ENCODE data around the gene ZNG1B.
"Not testable (repeated sequence)": the region's sequence is repeated elsewhere in the genome, so short reads cannot be mapped to it uniquely, and the experiment has no call there.

The ZNG1B gene

DNA sequence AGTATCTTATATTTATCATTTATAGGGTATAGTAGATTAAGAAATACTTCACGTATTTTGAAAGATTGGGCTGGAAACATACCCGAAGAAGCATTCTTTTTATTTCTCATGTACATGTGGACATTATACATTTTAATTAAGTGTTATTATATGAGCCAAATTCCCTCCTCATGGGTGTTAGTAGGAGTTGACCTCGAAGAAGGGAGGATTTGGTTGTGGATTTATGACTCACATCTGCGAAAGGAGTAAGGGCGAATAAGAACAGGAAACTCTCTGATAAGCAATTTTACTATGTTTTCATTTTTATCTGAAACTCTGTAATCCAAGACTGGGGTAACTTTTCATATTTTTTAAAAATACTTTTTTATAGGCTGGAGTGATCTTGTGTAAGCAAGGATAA is 84.0 kb downstream of the ZNG1B start:
- not testable (repeated sequence) for H3K27me3 ChIP-seq (ENCODE audit: control insufficient read depth in 5 of 5, insufficient read depth in 4 of 5, low read length in 5 of 5); H3K27ac ChIP-seq (ENCODE audit: low read depth, low read length); H3K9me3 ChIP-seq (ENCODE audit: control insufficient read depth in 5 of 5, low read length in 5 of 5)

DNA sequence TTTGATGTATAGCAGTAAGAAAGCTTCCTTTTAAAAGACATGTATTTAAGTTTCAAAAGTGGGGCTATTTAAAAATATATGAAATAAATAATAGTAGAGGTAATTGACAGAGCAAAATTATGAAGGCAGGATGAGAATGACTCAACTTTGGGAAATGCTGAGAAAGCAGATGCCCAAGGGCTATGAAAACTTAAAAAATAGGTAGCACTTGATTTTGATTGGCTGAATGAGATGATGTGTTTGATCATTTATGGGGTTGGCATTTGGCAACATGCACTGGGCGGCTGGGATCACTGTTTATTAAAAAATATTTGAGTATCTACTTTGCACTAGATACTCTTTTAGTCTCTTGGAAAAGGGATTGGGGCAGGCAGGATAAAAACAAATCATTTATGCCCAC is 87.5 kb downstream of the ZNG1B start:
- not testable (repeated sequence) for H3K27ac ChIP-seq (ENCODE audit: low read depth, low read length); H3K9me3 ChIP-seq (ENCODE audit: control insufficient read depth in 5 of 5, low read length in 5 of 5); H3K36me3 ChIP-seq (ENCODE audit: control insufficient read depth in 5 of 5, insufficient read depth in 5 of 5, low read length in 5 of 5); H3K4me1 ChIP-seq (ENCODE audit: control insufficient read depth in 5 of 5, insufficient read depth in 5 of 5, low read length in 5 of 5); H3K27me3 ChIP-seq (ENCODE audit: control insufficient read depth in 5 of 5, insufficient read depth in 4 of 5, low read length in 5 of 5); H3K4me3 ChIP-seq (ENCODE audit: low read depth in 1 of 5, low read length in 5 of 5); H3K9ac ChIP-seq (ENCODE audit: low read length in 5 of 5)

More for the DNA sequence above, 84.0 kb downstream of the ZNG1B start:
- H3K4me1 ChIP-seq (ENCODE audit: control insufficient read depth in 5 of 5, insufficient read depth in 5 of 5, low read length in 5 of 5); H3K36me3 ChIP-seq (ENCODE audit: control insufficient read depth in 5 of 5, insufficient read depth in 5 of 5, low read length in 5 of 5); H3K4me3 ChIP-seq (ENCODE audit: low read depth in 1 of 5, low read length in 5 of 5); H3K9ac ChIP-seq (ENCODE audit: low read length in 5 of 5): not testable (repeated sequence)

DNA sequence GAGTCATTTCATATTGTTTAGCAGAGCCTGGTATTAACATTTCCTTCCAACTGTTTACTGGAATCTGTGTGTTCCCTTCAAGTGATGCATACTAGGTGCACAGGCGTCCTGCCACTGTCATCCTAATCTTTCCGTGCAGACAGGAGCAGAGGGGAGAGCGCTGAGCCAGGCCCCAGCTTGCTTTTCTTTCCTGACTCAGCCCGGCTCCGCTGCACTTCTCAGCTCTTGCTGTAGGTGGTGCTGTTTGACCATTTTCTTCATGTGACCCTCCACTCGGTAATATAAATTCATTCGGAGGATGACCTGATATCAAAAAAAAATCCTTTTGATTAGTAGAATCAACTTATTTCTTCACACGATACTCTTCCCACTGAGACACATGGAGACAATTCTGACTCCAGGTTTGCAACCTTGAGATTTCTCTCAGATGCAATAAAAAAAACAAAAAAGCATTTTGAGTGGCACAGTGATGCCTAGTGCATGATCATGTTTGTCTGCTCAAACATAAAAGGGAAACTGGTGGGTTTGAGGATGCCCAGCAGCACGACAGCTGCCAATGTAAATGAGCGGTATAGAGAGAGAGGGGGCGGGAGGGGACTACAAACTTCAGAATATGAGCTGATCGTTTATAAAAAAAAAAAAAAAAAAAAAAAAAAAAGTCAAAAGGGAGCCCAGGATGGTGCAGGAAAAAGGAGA is 90.0 kb downstream of the ZNG1B start:
- not testable (repeated sequence) for H3K9me3 ChIP-seq (ENCODE audit: control insufficient read depth in 5 of 5, low read length in 5 of 5); H3K4me3 ChIP-seq (ENCODE audit: low read depth in 1 of 5, low read length in 5 of 5); H3K9ac ChIP-seq (ENCODE audit: low read length in 5 of 5); H3K36me3 ChIP-seq (ENCODE audit: control insufficient read depth in 5 of 5, insufficient read depth in 5 of 5, low read length in 5 of 5); H3K4me1 ChIP-seq (ENCODE audit: control insufficient read depth in 5 of 5, insufficient read depth in 5 of 5, low read length in 5 of 5); H3K27me3 ChIP-seq (ENCODE audit: control insufficient read depth in 5 of 5, insufficient read depth in 4 of 5, low read length in 5 of 5); H3K27ac ChIP-seq (ENCODE audit: low read depth, low read length)

DNA sequence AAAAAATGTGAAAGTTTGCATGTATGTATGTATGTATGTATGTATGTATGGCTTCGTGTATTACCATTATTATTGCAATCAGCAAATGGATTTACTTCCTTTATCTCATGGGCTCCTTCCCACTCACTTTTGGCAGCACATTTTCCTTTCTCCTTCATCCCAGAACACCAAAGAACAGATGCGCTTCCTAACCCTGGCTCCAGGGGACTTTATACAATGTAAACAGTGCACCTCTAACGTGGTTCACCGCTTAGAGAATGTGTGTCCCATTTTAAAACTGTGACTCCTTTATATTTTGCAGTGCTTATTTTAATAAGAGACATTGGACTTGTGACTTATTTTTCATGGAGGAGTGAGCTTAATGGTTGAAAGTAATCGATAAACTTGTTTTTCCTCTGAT is 90.6 kb downstream of the ZNG1B start:
- H3K27ac ChIP-seq (ENCODE audit: low read depth, low read length); H3K36me3 ChIP-seq (ENCODE audit: control insufficient read depth in 5 of 5, insufficient read depth in 5 of 5, low read length in 5 of 5); H3K9me3 ChIP-seq (ENCODE audit: control insufficient read depth in 5 of 5, low read length in 5 of 5): not testable (repeated sequence)

DNA sequence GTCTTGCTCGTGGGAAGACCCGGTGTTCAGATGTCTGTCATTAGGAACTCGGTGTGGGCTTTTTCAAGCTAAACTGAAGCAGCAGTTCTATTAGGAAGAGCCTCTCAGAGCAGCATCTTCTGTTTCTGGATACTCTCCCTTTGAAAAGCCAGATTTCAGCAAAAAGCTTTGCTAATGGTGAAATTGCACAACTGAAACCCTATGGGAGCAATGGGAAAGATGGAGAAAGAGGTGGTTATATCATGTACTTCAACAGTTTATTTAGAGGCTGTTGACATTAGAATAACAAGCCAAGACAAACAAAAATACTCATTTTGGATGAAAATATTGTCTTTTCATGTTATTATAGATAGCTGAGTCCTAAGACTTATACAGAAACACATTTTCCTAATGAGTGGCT is 91.4 kb downstream of the ZNG1B start:
- not testable (repeated sequence) for H3K27me3 ChIP-seq (ENCODE audit: control insufficient read depth in 5 of 5, insufficient read depth in 4 of 5, low read length in 5 of 5); H3K4me1 ChIP-seq (ENCODE audit: control insufficient read depth in 5 of 5, insufficient read depth in 5 of 5, low read length in 5 of 5); H3K9ac ChIP-seq (ENCODE audit: low read length in 5 of 5); H3K27ac ChIP-seq (ENCODE audit: low read depth, low read length); H3K4me3 ChIP-seq (ENCODE audit: low read depth in 1 of 5, low read length in 5 of 5); H3K36me3 ChIP-seq (ENCODE audit: control insufficient read depth in 5 of 5, insufficient read depth in 5 of 5, low read length in 5 of 5); H3K9me3 ChIP-seq (ENCODE audit: control insufficient read depth in 5 of 5, low read length in 5 of 5)

More for the DNA sequence above, 90.6 kb downstream of the ZNG1B start:
- H3K4me3 ChIP-seq (ENCODE audit: low read depth in 1 of 5, low read length in 5 of 5); H3K27me3 ChIP-seq (ENCODE audit: control insufficient read depth in 5 of 5, insufficient read depth in 4 of 5, low read length in 5 of 5); H3K9ac ChIP-seq (ENCODE audit: low read length in 5 of 5); H3K4me1 ChIP-seq (ENCODE audit: control insufficient read depth in 5 of 5, insufficient read depth in 5 of 5, low read length in 5 of 5): not testable (repeated sequence)

DNA sequence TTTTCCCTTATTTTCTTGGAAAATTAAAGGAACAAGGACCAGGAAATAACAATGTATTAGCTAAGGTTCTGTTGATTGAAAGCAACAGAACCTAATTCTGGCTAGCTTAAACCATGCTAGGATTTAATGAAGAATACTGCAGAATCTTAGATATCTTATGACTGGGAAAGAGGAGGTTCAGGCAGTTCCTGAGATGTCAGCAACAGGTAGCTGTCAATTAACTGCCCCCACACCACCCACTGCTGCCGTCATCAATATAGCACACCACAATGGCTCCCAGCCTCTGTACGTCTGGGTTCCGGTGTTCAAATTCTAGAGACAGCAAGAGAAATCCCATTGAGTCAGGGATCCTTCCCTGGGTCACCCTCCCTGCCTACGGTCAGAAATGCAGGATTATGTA is 95.5 kb downstream of the ZNG1B start:
- H3K27ac ChIP-seq (ENCODE audit: low read depth, low read length); H3K9ac ChIP-seq (ENCODE audit: low read length in 5 of 5); H3K36me3 ChIP-seq (ENCODE audit: control insufficient read depth in 5 of 5, insufficient read depth in 5 of 5, low read length in 5 of 5); H3K4me3 ChIP-seq (ENCODE audit: low read depth in 1 of 5, low read length in 5 of 5); H3K4me1 ChIP-seq (ENCODE audit: control insufficient read depth in 5 of 5, insufficient read depth in 5 of 5, low read length in 5 of 5); H3K9me3 ChIP-seq (ENCODE audit: control insufficient read depth in 5 of 5, low read length in 5 of 5); H3K27me3 ChIP-seq (ENCODE audit: control insufficient read depth in 5 of 5, insufficient read depth in 4 of 5, low read length in 5 of 5): not testable (repeated sequence)

DNA sequence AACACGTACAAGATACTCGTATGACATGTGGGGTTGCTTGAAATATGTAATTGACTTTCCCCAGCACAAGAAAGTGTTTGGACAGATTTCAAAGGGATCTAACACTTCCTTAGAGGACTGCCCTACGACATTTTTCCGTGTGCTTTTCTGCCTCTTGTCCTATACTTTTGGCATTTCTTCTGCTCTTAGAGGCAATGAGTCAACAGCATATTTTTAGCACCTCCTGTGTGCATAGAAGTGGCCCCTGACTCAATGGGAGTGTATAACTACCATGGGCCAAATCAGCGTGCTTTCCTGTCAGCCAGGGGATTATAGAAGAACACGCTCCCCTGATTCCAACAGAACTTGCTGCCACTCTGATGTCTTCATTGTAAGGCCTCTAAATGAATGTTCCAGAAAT is 99.1 kb downstream of the ZNG1B start:
- H3K4me1 ChIP-seq (ENCODE audit: control insufficient read depth in 5 of 5, insufficient read depth in 5 of 5, low read length in 5 of 5); H3K4me3 ChIP-seq (ENCODE audit: low read depth in 1 of 5, low read length in 5 of 5); H3K27ac ChIP-seq (ENCODE audit: low read depth, low read length); H3K9me3 ChIP-seq (ENCODE audit: control insufficient read depth in 5 of 5, low read length in 5 of 5); H3K27me3 ChIP-seq (ENCODE audit: control insufficient read depth in 5 of 5, insufficient read depth in 4 of 5, low read length in 5 of 5); H3K9ac ChIP-seq (ENCODE audit: low read length in 5 of 5); H3K36me3 ChIP-seq (ENCODE audit: control insufficient read depth in 5 of 5, insufficient read depth in 5 of 5, low read length in 5 of 5): not testable (repeated sequence)

DNA sequence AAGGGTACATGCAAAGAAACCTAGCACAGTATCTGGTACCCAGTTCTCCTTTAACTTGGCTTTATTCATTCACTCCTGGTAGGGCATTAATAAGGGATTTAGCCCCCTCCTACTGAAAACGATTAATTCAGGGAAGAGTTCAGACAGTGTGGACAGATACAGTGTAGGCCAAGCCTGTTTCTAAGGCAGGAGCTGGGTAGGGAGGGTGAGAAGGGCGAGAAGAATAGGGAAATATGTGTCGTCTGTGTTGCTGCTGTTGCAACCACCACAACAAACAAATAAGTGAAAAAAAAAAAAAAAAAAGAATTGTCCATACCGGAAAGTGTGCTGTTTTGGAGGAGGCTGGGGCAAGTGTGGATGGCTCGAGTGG is 103.3 kb downstream of the ZNG1B start:
- H3K4me3 ChIP-seq (ENCODE audit: low read depth in 1 of 5, low read length in 5 of 5), result peak overlapping the region in 1 of 5 donors; percentile 60
- not testable (repeated sequence) for H3K27ac ChIP-seq (ENCODE audit: low read depth, low read length); H3K27me3 ChIP-seq (ENCODE audit: control insufficient read depth in 5 of 5, insufficient read depth in 4 of 5, low read length in 5 of 5); H3K36me3 ChIP-seq (ENCODE audit: control insufficient read depth in 5 of 5, insufficient read depth in 5 of 5, low read length in 5 of 5); H3K9ac ChIP-seq (ENCODE audit: low read length in 5 of 5); H3K9me3 ChIP-seq (ENCODE audit: control insufficient read depth in 5 of 5, low read length in 5 of 5); H3K4me1 ChIP-seq (ENCODE audit: control insufficient read depth in 5 of 5, insufficient read depth in 5 of 5, low read length in 5 of 5)

DNA sequence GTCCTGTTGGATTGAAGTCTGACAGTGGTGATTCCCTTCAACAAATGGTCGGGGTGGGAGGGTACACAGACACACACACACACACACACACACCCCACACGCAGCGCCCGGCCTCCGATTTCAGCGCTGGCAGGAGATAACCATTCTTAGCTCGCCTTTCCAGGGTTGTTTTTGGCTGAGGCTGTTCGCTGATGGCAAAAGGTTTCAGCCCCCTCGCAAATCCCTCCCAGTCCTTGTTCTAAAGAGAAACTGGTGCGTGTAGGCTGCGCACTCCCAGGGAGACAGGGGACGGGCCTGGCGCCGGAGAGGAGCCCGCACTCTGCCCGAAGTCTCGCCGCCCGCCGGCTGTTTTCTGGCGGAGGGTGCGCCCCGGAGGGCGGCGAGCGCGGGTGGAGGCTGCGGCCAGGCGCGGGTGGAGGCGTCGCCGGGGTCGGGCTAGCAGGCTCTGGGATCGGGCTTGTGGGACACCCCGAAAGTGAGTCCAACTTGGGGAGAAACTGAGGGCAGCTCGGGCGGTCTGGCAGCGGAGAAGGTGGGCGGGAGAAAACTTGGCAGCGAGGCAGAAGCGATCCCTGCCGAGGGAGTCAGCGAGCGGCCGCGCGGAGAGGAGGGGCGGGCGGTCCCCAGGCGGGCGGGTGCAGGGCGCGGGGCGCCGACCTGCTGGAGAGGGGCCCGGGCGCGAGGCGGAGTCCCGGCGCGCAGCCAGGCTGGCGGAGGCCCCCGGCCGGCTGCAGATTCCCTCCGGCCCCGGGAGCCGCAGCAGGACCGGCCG is 103.9 kb downstream of the ZNG1B start:
- not testable (repeated sequence) for H3K36me3 ChIP-seq (ENCODE audit: control insufficient read depth in 5 of 5, insufficient read depth in 5 of 5, low read length in 5 of 5); H3K4me1 ChIP-seq (ENCODE audit: control insufficient read depth in 5 of 5, insufficient read depth in 5 of 5, low read length in 5 of 5); H3K27me3 ChIP-seq (ENCODE audit: control insufficient read depth in 5 of 5, insufficient read depth in 4 of 5, low read length in 5 of 5); H3K9me3 ChIP-seq (ENCODE audit: control insufficient read depth in 5 of 5, low read length in 5 of 5); H3K27ac ChIP-seq (ENCODE audit: low read depth, low read length)
- peak overlapping the region in 4 of 5 donors; percentile 53 to 71 (median 64) for H3K4me3 ChIP-seq (ENCODE audit: low read depth in 1 of 5, low read length in 5 of 5)
- H3K9ac ChIP-seq (ENCODE audit: low read length in 5 of 5), result peak overlapping the region in 2 of 5 donors; percentile 46 to 62

DNA sequence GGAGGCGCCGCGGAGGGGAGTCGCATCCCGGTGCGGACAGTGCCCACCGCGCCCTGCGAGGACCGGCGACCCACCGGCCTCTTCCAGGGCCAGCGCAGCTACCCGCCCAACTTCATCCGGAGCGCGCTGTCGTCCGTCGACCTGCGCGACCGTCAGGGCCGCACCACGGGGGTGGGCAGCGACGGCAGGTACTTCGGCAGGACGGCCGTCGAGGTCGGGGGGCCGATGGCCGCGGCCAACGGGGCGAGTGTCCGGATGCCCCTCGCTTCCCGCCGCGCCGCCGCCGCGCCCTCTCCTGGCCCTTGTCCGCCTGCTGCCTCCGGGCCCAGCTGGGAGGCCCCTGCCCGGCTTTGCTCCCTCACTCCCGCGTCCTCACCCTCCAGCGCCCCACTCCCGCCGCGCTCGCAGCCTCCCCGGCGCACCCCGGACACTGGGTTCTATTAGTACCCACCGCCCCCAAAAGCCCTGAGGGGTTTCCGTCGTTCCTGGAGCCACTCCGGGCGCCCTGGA is 104.5 kb downstream of the ZNG1B start:
- H3K9me3 ChIP-seq (ENCODE audit: control insufficient read depth in 5 of 5, low read length in 5 of 5); H3K27ac ChIP-seq (ENCODE audit: low read depth, low read length); H3K9ac ChIP-seq (ENCODE audit: low read length in 5 of 5); H3K36me3 ChIP-seq (ENCODE audit: control insufficient read depth in 5 of 5, insufficient read depth in 5 of 5, low read length in 5 of 5); H3K4me1 ChIP-seq (ENCODE audit: control insufficient read depth in 5 of 5, insufficient read depth in 5 of 5, low read length in 5 of 5); H3K27me3 ChIP-seq (ENCODE audit: control insufficient read depth in 5 of 5, insufficient read depth in 4 of 5, low read length in 5 of 5): not testable (repeated sequence)
- peak overlapping the region in 4 of 5 donors; percentile 53 to 71 (median 64) for H3K4me3 ChIP-seq (ENCODE audit: low read depth in 1 of 5, low read length in 5 of 5)

Data from subcutaneous abdominal adipose tissue (tissue), 5 donors.